HL-60 (cell line): Measurements from ENCODE around the gene ID4.

Experiments used
- POLR2AphosphoS5 ChIP-seq: IDR thresholded peaks from 2 replicates; pipeline ENCODE4 v1.6.1; 2012; ENCODE audit warnings: low read depth
- TF ChIP-seq, protein P1 (sequence below): IDR thresholded peaks from one replicate; pipeline ENCODE4 v1.5.1; 2011; ENCODE audit warnings: low read length, control low read depth, inconsistent platforms; ENCODE audit not compliant: insufficient read depth
- TF ChIP-seq, protein P2 (sequence below): IDR thresholded peaks from 2 replicates; pipeline ENCODE4 v1.6.1; 2012; ENCODE audit warnings: low read depth; ENCODE audit not compliant: insufficient replicate concordance

DNA sequence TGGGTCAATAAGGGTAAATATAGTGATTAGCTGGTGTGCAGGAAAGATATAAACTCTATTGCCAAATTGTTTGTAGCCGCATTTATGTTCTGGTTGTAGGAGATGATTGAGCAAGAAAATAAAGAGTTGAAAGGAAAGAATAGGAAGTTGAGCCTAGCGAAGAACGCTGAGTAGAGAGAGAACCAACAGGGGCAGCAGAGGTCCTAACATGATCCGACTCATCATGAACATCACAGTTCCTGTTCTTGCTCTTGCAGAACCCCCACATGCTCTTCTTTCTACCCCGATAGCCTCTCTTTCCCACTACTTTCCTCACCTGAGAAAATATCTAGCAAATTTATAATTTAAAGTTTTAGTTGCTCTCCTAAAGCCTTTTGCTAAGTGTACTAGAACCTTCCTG lies 9.9 kb upstream of the ID4 start:
- TF ChIP-seq, protein P1, sequence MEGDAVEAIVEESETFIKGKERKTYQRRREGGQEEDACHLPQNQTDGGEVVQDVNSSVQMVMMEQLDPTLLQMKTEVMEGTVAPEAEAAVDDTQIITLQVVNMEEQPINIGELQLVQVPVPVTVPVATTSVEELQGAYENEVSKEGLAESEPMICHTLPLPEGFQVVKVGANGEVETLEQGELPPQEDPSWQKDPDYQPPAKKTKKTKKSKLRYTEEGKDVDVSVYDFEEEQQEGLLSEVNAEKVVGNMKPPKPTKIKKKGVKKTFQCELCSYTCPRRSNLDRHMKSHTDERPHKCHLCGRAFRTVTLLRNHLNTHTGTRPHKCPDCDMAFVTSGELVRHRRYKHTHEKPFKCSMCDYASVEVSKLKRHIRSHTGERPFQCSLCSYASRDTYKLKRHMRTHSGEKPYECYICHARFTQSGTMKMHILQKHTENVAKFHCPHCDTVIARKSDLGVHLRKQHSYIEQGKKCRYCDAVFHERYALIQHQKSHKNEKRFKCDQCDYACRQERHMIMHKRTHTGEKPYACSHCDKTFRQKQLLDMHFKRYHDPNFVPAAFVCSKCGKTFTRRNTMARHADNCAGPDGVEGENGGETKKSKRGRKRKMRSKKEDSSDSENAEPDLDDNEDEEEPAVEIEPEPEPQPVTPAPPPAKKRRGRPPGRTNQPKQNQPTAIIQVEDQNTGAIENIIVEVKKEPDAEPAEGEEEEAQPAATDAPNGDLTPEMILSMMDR, result no peak
- no peak for TF ChIP-seq POLR2AphosphoS5
- TF ChIP-seq, protein P2, sequence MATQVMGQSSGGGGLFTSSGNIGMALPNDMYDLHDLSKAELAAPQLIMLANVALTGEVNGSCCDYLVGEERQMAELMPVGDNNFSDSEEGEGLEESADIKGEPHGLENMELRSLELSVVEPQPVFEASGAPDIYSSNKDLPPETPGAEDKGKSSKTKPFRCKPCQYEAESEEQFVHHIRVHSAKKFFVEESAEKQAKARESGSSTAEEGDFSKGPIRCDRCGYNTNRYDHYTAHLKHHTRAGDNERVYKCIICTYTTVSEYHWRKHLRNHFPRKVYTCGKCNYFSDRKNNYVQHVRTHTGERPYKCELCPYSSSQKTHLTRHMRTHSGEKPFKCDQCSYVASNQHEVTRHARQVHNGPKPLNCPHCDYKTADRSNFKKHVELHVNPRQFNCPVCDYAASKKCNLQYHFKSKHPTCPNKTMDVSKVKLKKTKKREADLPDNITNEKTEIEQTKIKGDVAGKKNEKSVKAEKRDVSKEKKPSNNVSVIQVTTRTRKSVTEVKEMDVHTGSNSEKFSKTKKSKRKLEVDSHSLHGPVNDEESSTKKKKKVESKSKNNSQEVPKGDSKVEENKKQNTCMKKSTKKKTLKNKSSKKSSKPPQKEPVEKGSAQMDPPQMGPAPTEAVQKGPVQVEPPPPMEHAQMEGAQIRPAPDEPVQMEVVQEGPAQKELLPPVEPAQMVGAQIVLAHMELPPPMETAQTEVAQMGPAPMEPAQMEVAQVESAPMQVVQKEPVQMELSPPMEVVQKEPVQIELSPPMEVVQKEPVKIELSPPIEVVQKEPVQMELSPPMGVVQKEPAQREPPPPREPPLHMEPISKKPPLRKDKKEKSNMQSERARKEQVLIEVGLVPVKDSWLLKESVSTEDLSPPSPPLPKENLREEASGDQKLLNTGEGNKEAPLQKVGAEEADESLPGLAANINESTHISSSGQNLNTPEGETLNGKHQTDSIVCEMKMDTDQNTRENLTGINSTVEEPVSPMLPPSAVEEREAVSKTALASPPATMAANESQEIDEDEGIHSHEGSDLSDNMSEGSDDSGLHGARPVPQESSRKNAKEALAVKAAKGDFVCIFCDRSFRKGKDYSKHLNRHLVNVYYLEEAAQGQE, result no peak
